ENCODE measurements around the gene IGF1R. TPM values are rescaled to one million over a fixed set of nuclear protein-coding genes. Genes with fewer than 3 reads are reported as not detected.

The IGF1R gene
- total RNA-seq, 1 donor from 2014 or later = 151 TPM

DNA sequence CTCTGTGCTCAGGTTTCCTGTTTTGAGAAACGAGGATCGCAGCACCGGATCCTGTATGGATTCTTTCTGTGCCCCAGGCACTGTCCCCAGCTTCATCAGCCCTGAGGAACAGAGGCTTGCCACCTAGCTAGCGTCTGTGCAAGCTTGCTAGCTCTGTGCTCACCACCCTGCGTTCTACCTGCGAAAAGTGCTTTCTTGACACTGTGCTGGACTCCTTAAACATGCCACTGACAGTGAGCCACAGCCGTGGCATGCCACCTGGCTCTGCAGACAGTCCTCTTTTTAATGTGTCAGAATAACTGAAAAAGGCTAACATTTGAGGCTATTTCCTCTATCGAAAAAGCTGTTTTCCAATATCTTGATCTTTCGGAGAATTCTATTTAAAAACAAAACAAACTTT lies 357.8 kb downstream of the IGF1R start:
- H3K27ac ChIP-seq = no peak overlapping the region
- no peaks in the 10 kb centered on the region for H3K36me3 ChIP-seq
- no peak overlapping the region for H3K4me3 ChIP-seq
- H3K27me3 ChIP-seq = no peaks in the 10 kb centered on the region
- TF ChIP-seq, protein P1, sequence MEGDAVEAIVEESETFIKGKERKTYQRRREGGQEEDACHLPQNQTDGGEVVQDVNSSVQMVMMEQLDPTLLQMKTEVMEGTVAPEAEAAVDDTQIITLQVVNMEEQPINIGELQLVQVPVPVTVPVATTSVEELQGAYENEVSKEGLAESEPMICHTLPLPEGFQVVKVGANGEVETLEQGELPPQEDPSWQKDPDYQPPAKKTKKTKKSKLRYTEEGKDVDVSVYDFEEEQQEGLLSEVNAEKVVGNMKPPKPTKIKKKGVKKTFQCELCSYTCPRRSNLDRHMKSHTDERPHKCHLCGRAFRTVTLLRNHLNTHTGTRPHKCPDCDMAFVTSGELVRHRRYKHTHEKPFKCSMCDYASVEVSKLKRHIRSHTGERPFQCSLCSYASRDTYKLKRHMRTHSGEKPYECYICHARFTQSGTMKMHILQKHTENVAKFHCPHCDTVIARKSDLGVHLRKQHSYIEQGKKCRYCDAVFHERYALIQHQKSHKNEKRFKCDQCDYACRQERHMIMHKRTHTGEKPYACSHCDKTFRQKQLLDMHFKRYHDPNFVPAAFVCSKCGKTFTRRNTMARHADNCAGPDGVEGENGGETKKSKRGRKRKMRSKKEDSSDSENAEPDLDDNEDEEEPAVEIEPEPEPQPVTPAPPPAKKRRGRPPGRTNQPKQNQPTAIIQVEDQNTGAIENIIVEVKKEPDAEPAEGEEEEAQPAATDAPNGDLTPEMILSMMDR (IDR thresholded peaks at IDR 0.05) = no peak
- intact Hi-C loops (cut with DNase I) = loop anchor here (5.0 kb wide), 1 partner anchor 1036 kb away; no protein-coding TSS in a partner anchor
- no peak for DNase-seq (ENCODE audit: low spot score in 2 of 2)
- H3K9me3 ChIP-seq = no peaks in the 10 kb centered on the region
- peaks cover 0 to 3% of the 10 kb centered on the region in 2 donors for H3K4me1 ChIP-seq

DNA sequence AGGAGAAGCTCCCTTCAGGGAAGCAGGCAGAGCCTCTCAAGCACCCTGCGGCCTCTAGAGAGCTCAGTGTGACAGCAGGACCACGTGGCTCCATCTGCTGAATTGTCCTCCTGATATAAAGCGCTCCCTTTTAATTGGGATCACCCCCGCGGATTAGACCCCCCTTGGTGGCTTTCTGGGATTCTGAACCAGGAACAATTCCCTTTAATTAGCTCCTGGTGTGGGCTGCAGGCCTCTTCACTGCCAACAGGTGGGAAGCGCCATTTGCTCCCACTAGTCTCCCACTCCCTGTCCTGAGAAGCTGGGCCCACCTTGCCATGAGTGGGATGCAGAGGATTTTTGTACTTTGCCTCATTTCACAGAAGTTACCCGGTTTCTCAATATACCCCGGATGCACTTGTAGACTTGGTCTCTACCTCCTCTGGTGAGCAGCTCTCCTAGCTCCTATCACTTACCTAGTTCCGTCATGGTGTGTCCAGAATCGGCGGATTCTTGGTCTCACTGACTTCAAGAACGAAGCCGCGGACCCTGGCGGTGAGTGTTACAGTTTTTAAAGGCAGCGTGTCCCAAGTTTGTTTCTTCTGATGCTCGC lies 358.7 kb downstream of the IGF1R start:
- H3K27me3 ChIP-seq = no peaks in the 10 kb centered on the region
- intact Hi-C loops (cut with DNase I) = loop anchor here (5.0 kb wide), 1 partner anchor 1035 kb away; no protein-coding TSS in a partner anchor
- no peak overlapping the region for H3K4me3 ChIP-seq
- H3K36me3 ChIP-seq = no peaks in the 10 kb centered on the region
- peaks cover 0 to 3% of the 10 kb centered on the region in 2 donors for H3K4me1 ChIP-seq
- no peak for DNase-seq (ENCODE audit: low spot score in 2 of 2)
- TF ChIP-seq, protein P1 (IDR thresholded peaks at IDR 0.05) = no peak
- H3K9me3 ChIP-seq = no peaks in the 10 kb centered on the region
- no peak overlapping the region for H3K27ac ChIP-seq

DNA sequence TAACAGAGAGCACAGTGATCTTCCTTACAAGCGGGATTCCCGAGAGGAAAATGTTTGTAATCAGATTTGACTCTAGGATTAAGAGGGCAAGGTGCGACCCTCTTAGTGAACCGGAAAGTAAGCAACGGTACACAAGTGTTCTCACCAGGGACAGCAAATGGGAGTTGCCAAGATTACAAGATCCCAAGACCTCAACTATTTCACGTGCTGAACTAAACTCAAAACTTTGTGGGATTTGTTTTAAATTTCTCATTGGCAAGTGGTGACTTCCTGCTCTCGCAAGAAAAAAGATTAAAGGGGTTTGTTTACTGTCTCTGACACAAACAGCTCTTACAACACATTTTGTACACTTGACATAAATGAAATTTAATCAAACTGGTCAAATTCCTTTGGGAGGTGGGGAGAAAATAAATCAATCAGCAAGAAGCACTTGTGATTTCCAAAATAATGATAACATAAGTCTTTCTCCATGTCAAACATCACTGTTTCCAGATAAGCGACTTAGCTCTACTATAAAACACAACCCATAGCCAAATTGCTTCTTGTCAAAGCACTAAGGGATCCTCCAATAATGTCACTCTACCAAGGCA lies 361.5 kb downstream of the IGF1R start:
- no peak overlapping the region for H3K27ac ChIP-seq
- no peak for DNase-seq (ENCODE audit: low spot score in 2 of 2)
- no peaks in the 10 kb centered on the region for H3K9me3 ChIP-seq
- no peak overlapping the region for H3K4me3 ChIP-seq
- no peaks in the 10 kb centered on the region for H3K36me3 ChIP-seq
- peaks cover 0 to 3% of the 10 kb centered on the region in 2 donors for H3K4me1 ChIP-seq
- no peaks in the 10 kb centered on the region for H3K27me3 ChIP-seq
- intact Hi-C loops (cut with DNase I) = loop anchor here (5.0 kb wide), 1 partner anchor 1032 kb away; no protein-coding TSS in a partner anchor
- TF ChIP-seq, protein P1 (IDR thresholded peaks at IDR 0.05) = no peak

DNA sequence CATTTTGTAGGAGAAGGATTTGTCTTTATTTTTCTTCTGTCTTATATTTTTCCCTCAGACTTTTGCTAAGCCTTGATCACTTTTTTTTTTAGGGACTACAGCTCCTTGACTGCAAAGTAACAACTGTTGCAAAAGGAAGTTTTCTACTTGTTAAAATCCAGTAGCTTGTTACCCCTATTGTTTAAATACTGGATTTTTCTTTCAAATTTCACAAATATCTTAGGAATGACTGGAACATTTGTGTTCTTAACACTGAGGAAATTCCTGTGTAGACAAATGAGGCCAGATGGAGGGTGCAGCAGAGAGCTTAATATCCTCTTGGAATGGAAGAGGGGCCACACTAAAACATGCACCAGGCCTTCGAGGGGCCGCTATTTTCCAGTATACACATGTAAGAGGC lies 362.4 kb downstream of the IGF1R start:
- H3K9me3 ChIP-seq = no peaks in the 10 kb centered on the region
- H3K27me3 ChIP-seq = no peaks in the 10 kb centered on the region
- no peak overlapping the region for H3K4me3 ChIP-seq
- TF ChIP-seq, protein P1 (IDR thresholded peaks at IDR 0.05) = no peak
- no peak overlapping the region for H3K27ac ChIP-seq
- H3K36me3 ChIP-seq = no peaks in the 10 kb centered on the region
- no peaks in the 10 kb centered on the region for H3K4me1 ChIP-seq
- intact Hi-C loops (cut with DNase I) = no loop called here
- DNase-seq (ENCODE audit: low spot score in 2 of 2) = no peak

Measured in ascending aorta (tissue), 2 donors.